PFSK-1 (cell line): ENCODE results near the gene DNAH1.

ENCODE experiments used
- FOXP2 ChIP-seq: optimal IDR thresholded peaks from 2 replicates; pipeline ENCODE3; 2011; ENCODE audit warnings: borderline replicate concordance, control low read depth, inconsistent platforms; ENCODE audit not compliant: insufficient read depth; ENCODE audit errors: extremely low read length, extremely low read depth
- POLR2AphosphoS5 ChIP-seq: IDR thresholded peaks from 2 replicates; pipeline ENCODE4 v1.6.1; 2012; ENCODE audit warnings: low read depth, mild to moderate bottlenecking, control low read depth, low read length, moderate library complexity
- SIN3A ChIP-seq: IDR thresholded peaks from 2 replicates; pipeline ENCODE4 v1.6.1; 2012; ENCODE audit warnings: mild to moderate bottlenecking, low read length, moderate library complexity, borderline replicate concordance; ENCODE audit not compliant: insufficient read depth
- TAF1 ChIP-seq: IDR thresholded peaks from 2 replicates; pipeline ENCODE4 v1.6.1; 2012; ENCODE audit warnings: low read length, control low read depth, borderline replicate concordance; ENCODE audit not compliant: insufficient read depth
- TF ChIP-seq, protein P1 (sequence below), 2 experiments: IDR thresholded peaks; 2 replicates each; pipeline versions ENCODE4 v1.6.1 to v1.8.0; 2011 to 2012; ENCODE audit warnings: low read depth in 2 of 2, low read length in 2 of 2, control low read depth in 1 of 2, inconsistent platforms in 1 of 2, mild to moderate bottlenecking in 1 of 2, moderate library complexity in 1 of 2; ENCODE audit not compliant: insufficient read depth in 1 of 2

Gene DNAH1

DNA sequence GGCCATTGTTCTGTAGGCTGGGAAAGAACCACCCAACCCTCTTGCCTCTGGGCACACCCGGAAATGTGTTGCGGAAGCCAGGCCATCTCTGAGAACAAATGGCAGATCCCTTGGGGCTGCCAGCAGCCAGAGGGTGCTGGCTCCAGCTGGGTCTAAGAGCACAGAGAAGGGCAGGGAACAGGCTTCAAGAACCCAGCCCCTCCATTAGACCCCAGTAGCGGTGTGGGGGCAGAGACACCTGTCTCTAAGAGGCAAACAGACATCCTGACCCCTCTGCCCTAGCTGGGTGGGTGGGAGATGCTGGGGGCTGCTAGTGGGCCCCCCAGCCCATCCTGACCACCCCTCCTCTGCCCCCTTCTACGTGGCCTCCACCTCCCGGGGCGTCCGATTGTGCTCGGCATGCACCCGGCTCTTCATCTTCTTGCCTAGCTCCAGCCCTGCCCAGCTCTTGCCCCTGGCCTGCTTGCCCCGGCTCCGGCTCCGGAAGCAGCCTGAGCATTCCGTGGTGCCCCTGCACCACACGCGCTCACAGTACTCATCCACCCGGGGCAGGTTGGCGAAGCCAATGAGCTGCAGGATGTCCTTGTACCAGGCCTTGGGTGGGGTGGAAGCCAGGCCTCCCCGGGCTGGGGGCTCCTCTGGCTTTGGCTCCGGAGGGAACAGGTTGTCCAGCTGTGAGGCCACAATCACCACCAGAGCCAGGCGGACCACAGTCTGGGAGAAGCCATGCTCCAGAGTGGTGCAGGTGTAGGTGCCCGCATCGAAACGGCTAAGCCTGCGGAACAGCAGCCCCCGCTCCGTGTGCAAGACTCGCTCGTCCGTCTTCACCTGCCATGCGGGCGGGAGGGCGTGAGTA lies 119.4 kb downstream of the DNAH1 start:
- TF ChIP-seq POLR2AphosphoS5, result no peak
- no peak for TF ChIP-seq SIN3A
- TF ChIP-seq FOXP2, result no peak
- TF ChIP-seq, protein P1, sequence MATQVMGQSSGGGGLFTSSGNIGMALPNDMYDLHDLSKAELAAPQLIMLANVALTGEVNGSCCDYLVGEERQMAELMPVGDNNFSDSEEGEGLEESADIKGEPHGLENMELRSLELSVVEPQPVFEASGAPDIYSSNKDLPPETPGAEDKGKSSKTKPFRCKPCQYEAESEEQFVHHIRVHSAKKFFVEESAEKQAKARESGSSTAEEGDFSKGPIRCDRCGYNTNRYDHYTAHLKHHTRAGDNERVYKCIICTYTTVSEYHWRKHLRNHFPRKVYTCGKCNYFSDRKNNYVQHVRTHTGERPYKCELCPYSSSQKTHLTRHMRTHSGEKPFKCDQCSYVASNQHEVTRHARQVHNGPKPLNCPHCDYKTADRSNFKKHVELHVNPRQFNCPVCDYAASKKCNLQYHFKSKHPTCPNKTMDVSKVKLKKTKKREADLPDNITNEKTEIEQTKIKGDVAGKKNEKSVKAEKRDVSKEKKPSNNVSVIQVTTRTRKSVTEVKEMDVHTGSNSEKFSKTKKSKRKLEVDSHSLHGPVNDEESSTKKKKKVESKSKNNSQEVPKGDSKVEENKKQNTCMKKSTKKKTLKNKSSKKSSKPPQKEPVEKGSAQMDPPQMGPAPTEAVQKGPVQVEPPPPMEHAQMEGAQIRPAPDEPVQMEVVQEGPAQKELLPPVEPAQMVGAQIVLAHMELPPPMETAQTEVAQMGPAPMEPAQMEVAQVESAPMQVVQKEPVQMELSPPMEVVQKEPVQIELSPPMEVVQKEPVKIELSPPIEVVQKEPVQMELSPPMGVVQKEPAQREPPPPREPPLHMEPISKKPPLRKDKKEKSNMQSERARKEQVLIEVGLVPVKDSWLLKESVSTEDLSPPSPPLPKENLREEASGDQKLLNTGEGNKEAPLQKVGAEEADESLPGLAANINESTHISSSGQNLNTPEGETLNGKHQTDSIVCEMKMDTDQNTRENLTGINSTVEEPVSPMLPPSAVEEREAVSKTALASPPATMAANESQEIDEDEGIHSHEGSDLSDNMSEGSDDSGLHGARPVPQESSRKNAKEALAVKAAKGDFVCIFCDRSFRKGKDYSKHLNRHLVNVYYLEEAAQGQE (IDR thresholded peaks at IDR 0.05; ENCODE audit: insufficient read depth in 1 of 2, low read depth in 2 of 2, low read length in 2 of 2), result no peak
- no peak for TF ChIP-seq TAF1

DNA sequence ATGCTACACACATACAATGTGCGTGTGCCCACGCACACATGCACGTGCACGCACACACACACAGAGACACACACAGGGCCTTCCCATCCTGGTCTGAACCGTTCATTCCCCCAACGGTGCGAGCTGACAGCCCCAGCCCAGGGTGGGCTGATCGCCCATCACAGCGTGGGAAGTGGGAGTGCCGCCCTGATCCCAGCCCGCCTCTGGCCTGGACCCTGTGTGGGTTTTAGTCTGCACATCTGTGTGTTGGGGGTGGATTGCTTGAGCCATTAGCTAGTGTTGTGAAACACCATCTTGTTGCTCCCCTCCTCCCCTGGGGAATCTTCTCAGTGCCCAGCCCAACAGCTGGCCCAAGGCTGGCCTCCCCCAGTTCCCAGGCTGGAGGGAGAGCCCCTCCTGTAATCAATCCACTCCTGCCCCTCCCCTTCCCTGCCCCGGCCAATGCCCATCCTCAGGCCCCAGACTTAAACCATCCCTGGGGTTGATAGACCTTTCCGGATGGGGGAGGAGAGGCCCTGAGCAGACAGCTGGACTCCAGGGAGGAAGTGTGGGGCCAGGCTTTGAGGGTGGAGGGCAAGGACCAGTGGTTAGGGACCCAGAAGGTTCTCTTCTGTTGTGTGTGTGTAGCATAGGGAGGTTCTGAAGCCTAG lies 120.5 kb downstream of the DNAH1 start:
- TF ChIP-seq TAF1 (no peak), FOXP2 (no peak), SIN3A (no peak)

DNA sequence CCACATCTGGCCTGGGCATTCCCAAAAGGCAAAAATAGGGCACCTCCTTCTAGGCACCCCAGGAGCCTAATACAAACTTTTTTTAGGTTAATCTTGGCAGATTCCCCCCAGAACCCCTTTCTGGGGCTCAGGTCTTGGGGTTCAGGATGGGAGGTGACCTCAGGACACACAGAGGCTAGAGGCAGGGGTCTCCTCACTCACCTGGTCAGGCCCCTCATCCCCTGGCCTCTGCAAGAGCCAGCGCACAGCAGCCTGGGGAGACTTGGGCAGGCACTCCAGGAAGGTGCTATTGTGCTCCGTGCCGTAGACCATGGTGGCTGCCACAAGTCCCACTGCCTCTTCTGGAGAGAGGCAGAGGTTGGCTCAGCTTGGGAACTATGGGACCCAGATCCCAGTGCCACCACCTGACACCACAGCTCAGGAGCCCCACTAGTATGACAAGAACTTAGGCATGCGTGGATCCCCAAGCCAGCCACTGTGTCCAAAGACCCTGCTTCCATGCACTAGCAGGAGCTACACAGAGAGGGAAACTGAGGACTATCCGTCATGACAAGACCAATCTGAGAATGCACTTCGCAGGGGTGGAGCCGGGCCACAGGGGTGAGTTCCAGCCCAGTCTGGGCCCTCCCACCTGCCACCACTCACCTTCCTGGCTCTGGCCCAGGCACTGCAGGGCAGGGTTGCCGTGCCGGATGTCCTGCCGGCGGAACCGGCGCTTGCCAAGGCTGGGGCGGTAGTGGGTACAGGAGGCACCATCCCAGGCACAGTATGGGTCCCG lies 121.4 kb downstream of the DNAH1 start:
- TF ChIP-seq, protein P1 (IDR thresholded peaks at IDR 0.05; ENCODE audit: insufficient read depth in 1 of 2, low read depth in 2 of 2, low read length in 2 of 2), result no peak
- no peak for TF ChIP-seq SIN3A
- TF ChIP-seq FOXP2, result no peak
- no peak for TF ChIP-seq TAF1
- TF ChIP-seq POLR2AphosphoS5, result no peak

DNA sequence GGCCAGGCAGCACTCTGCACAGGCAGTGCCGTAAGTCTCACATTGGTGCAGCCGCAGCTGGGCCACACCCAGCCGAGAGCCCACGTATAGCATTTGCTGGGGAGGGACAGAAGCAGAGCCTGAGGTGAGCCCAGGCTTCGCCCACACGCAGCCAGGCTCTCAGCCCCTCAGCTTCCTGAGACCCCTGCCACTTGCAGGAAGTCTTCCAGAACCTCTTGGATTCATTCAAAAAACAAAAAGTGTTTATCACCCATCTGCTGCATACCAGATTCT lies 121.9 kb downstream of the DNAH1 start:
- TF ChIP-seq, protein P1 (IDR thresholded peaks at IDR 0.05; ENCODE audit: insufficient read depth in 1 of 2, low read depth in 2 of 2, low read length in 2 of 2), result no peak
- no peak for TF ChIP-seq SIN3A
- no peak for TF ChIP-seq FOXP2
- TF ChIP-seq TAF1, result no peak
- TF ChIP-seq POLR2AphosphoS5, result no peak
